Astrocyte (in vitro differentiated cells and primary cell): Measurements from ENCODE around the gene GNAI3. TPM values are rescaled to one million over a fixed set of nuclear protein-coding genes. Genes with fewer than 3 reads are reported as not detected.

Experiments used
- DNase-seq: peaks from one replicate; pipeline ENCODE4 v3.0.0-alpha.2; 2010; ENCODE audit warnings: low read depth
- FAIRE-seq: peaks from 2 replicates; lab custom pipeline; 2011; peaks lifted over from hg19 to GRCh38; lab: Jason Lieb, UNC
- H2AFZ ChIP-seq: 2 replicates; pipeline ENCODE4 v1.6.0; 2012; ENCODE audit warnings: low read depth, low read length, inconsistent platforms
- H3K27ac ChIP-seq: 2 replicates; pipeline ENCODE4 v1.5.1; 2011; ENCODE audit warnings: low read depth, low read length, inconsistent platforms
- H3K27me3 ChIP-seq: 2 replicates; pipeline ENCODE4 v1.6.0; 2011; ENCODE audit warnings: low read length, inconsistent platforms; ENCODE audit not compliant: insufficient read depth
- H3K36me3 ChIP-seq: 2 replicates; pipeline ENCODE4 v1.5.1; 2011; ENCODE audit warnings: low read length, inconsistent platforms; ENCODE audit not compliant: insufficient read depth
- H3K4me1 ChIP-seq: 2 replicates; pipeline ENCODE4 v1.5.1; 2011; ENCODE audit warnings: low read length, inconsistent platforms; ENCODE audit not compliant: insufficient read depth
- H3K4me2 ChIP-seq: 2 replicates; pipeline ENCODE4 v1.6.0; 2012; ENCODE audit warnings: low read length, inconsistent platforms
- H3K4me3 ChIP-seq: 2 replicates; pipeline ENCODE4 v1.5.1; 2011; ENCODE audit warnings: low read depth, mild to moderate bottlenecking, low read length, inconsistent platforms; ENCODE audit not compliant: insufficient read depth
- H3K79me2 ChIP-seq: 2 replicates; pipeline ENCODE4 v1.6.0; 2012; ENCODE audit warnings: mild to moderate bottlenecking, low read length, inconsistent platforms; ENCODE audit not compliant: insufficient read depth
- H3K9ac ChIP-seq: 2 replicates; pipeline ENCODE4 v1.6.0; 2012; ENCODE audit warnings: mild to moderate bottlenecking, low read length, inconsistent platforms
- H3K9me3 ChIP-seq: 2 replicates; pipeline ENCODE4 v1.5.1; 2012; ENCODE audit warnings: low read depth, mild to moderate bottlenecking, low read length, inconsistent platforms; ENCODE audit not compliant: insufficient read depth
- H4K20me1 ChIP-seq: 2 replicates; pipeline ENCODE4 v1.6.0; 2012; ENCODE audit warnings: low read length, inconsistent platforms; ENCODE audit not compliant: insufficient read depth
- H3K27ac Mint-ChIP-seq: one replicate; pipeline ENCODE4 v1.8.0; 2021; ENCODE audit warnings: mild to moderate bottlenecking, mixed read lengths; ENCODE audit not compliant: unreplicated experiment
- H3K27me3 Mint-ChIP-seq: one replicate; pipeline ENCODE4 v1.8.0; 2021; ENCODE audit warnings: low read depth, mixed read lengths; ENCODE audit not compliant: unreplicated experiment
- H3K36me3 Mint-ChIP-seq: one replicate; pipeline ENCODE4 v1.8.0; 2021; ENCODE audit warnings: low read depth, mixed read lengths; ENCODE audit not compliant: unreplicated experiment
- H3K4me1 Mint-ChIP-seq: one replicate; pipeline ENCODE4 v1.8.0; 2021; ENCODE audit warnings: low read depth, mixed read lengths; ENCODE audit not compliant: unreplicated experiment
- H3K4me3 Mint-ChIP-seq: one replicate; pipeline ENCODE4 v1.8.0; 2021; ENCODE audit warnings: mild to moderate bottlenecking, moderate library complexity, mixed read lengths; ENCODE audit not compliant: unreplicated experiment
- H3K9me3 Mint-ChIP-seq: one replicate; pipeline ENCODE4 v1.8.0; 2021; ENCODE audit warnings: mild to moderate bottlenecking, mixed read lengths; ENCODE audit not compliant: unreplicated experiment
- EZH2 ChIP-seq: IDR thresholded peaks from 2 replicates; pipeline ENCODE4 v1.6.1; 2012; ENCODE audit warnings: mild to moderate bottlenecking, low read length, inconsistent platforms; ENCODE audit not compliant: insufficient read depth
- total RNA-seq: library from RNA; stranded (reverse); gene quantifications from 2 replicates; pipeline ENCODE4 v1.2.1, GENCODE V29; 2021
- TF ChIP-seq, protein P1 (sequence below): IDR thresholded peaks from 2 replicates; pipeline ENCODE4 v1.5.1; 2011; ENCODE audit warnings: low read depth, mild to moderate bottlenecking, inconsistent platforms, low read length, moderate library complexity; ENCODE audit not compliant: insufficient read depth

The GNAI3 gene
- total RNA-seq, 1 donor from 2014 or later, result 16.1 TPM

DNA sequence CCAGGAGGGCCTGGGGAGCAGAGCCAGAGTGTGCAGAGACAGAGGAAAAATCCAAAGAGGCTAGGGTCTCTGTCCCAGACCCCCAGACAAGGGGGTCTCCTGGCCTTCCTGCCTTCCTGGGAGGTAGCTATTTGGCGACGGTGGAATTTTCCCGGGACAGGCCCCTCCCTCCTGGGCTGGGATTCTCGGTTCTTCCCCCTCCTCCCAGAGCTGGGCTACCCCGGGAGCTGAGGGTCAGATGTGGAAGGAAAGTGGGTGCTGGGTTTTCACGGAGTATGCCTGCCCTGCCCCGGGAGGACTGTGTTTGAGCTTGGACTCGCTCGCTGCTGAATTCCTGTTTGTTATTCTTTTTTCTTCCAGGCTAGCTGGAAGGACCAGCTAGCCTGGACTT, 72.0 kb downstream of the GNAI3 start:
- Histone ChIP-seq H3K4me2 (peak overlapping the region; percentile 93), H3K4me1 (peaks cover 47% of the 10 kb centered on the region), H3K9me3 (no peaks in the 10 kb centered on the region), H3K27ac (peak overlapping the region; percentile 94), H3K36me3 (no peaks in the 10 kb centered on the region), H2AFZ (peak overlapping the region; percentile 42), H3K9ac (peak overlapping the region; percentile 97), H3K27me3 (no peaks in the 10 kb centered on the region), H3K79me2 (peaks cover 60% of the 10 kb centered on the region), H3K4me3 (peak overlapping the region; percentile 79), H4K20me1 (peaks cover 45% of the 10 kb centered on the region)
- peak overlapping the region; percentile 99 for H3K4me3 Mint-ChIP-seq
- H3K27me3 Mint-ChIP-seq, result no peaks in the 10 kb centered on the region
- FAIRE-seq (no peak), DNase-seq (peak; percentile 42)
- TF ChIP-seq EZH2, result no peak
- TF ChIP-seq, protein P1, sequence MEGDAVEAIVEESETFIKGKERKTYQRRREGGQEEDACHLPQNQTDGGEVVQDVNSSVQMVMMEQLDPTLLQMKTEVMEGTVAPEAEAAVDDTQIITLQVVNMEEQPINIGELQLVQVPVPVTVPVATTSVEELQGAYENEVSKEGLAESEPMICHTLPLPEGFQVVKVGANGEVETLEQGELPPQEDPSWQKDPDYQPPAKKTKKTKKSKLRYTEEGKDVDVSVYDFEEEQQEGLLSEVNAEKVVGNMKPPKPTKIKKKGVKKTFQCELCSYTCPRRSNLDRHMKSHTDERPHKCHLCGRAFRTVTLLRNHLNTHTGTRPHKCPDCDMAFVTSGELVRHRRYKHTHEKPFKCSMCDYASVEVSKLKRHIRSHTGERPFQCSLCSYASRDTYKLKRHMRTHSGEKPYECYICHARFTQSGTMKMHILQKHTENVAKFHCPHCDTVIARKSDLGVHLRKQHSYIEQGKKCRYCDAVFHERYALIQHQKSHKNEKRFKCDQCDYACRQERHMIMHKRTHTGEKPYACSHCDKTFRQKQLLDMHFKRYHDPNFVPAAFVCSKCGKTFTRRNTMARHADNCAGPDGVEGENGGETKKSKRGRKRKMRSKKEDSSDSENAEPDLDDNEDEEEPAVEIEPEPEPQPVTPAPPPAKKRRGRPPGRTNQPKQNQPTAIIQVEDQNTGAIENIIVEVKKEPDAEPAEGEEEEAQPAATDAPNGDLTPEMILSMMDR, result no peak
- peaks cover 2% of the 10 kb centered on the region for H3K9me3 Mint-ChIP-seq
- peaks cover 4% of the 10 kb centered on the region for H3K36me3 Mint-ChIP-seq
- peak overlapping the region; percentile 97 for H3K27ac Mint-ChIP-seq
- H3K4me1 Mint-ChIP-seq, result peaks cover 52% of the 10 kb centered on the region

DNA sequence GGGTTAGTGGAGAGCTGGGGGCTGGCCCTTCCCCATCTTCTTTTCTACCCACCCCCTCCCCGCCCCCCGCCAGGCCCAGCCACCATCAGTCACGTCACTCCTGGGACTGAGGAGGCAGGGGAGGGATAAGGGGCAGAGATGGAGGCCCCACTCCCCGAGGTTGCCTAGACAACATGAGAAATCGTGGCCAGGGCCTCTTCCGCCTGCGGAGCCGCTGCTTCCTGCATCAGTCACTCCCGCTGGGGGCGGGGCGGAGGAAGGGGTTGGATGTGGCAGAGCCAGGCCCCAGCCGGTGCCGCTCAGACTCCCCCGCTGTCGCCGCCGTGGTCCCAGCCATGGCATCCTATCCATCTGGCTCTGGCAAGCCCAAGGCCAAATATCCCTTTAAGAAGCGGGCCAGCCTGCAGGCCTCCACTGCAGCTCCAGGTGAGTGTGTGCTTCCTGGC, 72.4 kb downstream of the GNAI3 start:
- Histone ChIP-seq H3K36me3 (no peaks in the 10 kb centered on the region), H3K4me3 (peak overlapping the region; percentile 79), H3K27me3 (no peaks in the 10 kb centered on the region), H3K4me1 (peaks cover 47% of the 10 kb centered on the region), H4K20me1 (peaks cover 49% of the 10 kb centered on the region), H2AFZ (peak overlapping the region; percentile 31), H3K9me3 (no peaks in the 10 kb centered on the region), H3K79me2 (peaks cover 64% of the 10 kb centered on the region), H3K4me2 (peak overlapping the region; percentile 93), H3K27ac (peak overlapping the region; percentile 94), H3K9ac (peak overlapping the region; percentile 97)
- Mint-ChIP-seq H3K36me3 (peaks cover 5% of the 10 kb centered on the region), H3K4me3 (peak overlapping the region; percentile 99), H3K9me3 (peaks cover 2% of the 10 kb centered on the region), H3K27me3 (no peaks in the 10 kb centered on the region), H3K27ac (peak overlapping the region; percentile 97), H3K4me1 (peaks cover 53% of the 10 kb centered on the region)
- FAIRE-seq (no peak), DNase-seq (peak; percentile 91)
- TF ChIP-seq, protein P1, result no peak
- no peak for TF ChIP-seq EZH2

DNA sequence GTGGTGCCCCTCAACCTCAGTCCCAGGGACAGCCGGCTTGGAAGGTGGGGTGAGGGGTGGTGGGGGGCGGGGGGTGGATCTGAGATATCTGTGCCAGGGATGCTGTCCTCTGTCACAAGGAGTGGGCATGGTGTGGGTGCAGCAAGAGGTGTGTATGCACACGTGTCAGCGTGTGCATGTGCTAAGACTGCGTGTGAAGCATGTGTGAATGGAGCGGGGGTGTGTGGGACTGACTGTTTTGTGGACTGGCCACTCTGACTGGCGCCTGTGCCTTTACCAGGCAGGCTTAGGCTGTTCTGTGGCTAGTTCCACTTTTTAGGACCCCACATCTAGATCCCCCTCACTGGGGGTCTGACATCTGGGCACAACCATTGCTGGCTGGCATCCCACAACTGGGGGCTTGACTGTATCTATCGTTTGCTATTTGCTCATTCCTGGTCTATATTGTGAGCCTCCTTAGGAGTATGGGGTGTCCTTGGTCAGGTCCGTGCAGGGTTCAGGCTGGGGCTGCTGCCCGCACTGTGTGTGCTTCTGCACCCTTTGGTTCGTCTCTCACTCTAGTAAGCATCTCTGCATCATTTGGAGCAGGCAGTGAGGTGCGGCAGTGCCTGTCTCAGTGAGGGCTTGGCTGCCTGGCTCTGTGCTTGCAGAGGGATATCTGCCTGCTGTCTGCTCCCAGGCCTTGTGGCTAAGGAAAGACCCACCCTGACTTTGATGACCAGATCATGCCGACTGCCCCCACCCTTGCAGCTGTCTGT, 73.1 kb downstream of the GNAI3 start:
- peak overlapping the region; percentile 93 for H3K4me2 ChIP-seq
- no peak for FAIRE-seq
- TF ChIP-seq, protein P1, result no peak
- no peak for TF ChIP-seq EZH2
- peak overlapping the region; percentile 94 for H3K27ac ChIP-seq
- DNase-seq, result no peak
- peaks cover 56% of the 10 kb centered on the region for H4K20me1 ChIP-seq
- no peaks in the 10 kb centered on the region for H3K36me3 ChIP-seq
- H3K79me2 ChIP-seq, result peaks cover 71% of the 10 kb centered on the region
- peak overlapping the region; percentile 79 for H3K4me3 ChIP-seq
- peaks cover 2% of the 10 kb centered on the region for H3K9me3 Mint-ChIP-seq
- H3K36me3 Mint-ChIP-seq, result peaks cover 10% of the 10 kb centered on the region
- H3K9me3 ChIP-seq, result no peaks in the 10 kb centered on the region
- peak overlapping the region; percentile 97 for H3K9ac ChIP-seq
- peak overlapping the region; percentile 99 for H3K4me3 Mint-ChIP-seq
- H3K4me1 ChIP-seq, result peaks cover 44% of the 10 kb centered on the region
- peaks cover 48% of the 10 kb centered on the region for H3K4me1 Mint-ChIP-seq
- H3K27me3 ChIP-seq, result no peaks in the 10 kb centered on the region
- H3K27ac Mint-ChIP-seq, result peak overlapping the region; percentile 73
- H2AFZ ChIP-seq, result no peak overlapping the region
- no peaks in the 10 kb centered on the region for H3K27me3 Mint-ChIP-seq
